GM06990 (cell line): ENCODE results near the gene SERINC4.
A peak's percentile ranks its signal among the peaks of the same experiment; 100 is the strongest.
"Not testable (repeated sequence)": the region's sequence is repeated elsewhere in the genome, so short reads cannot be mapped to it uniquely, and the experiment has no call there.

ENCODE experiments used
- DNase-seq: peaks from one replicate; pipeline ENCODE4 v3.0.0-alpha.2; 2011; ENCODE audit not compliant: insufficient read length; ENCODE audit errors: extremely low read depth
- H3K27me3 ChIP-seq: replicated peaks from 2 replicates; pipeline ENCODE4 v1.6.0; 2011; ENCODE audit warnings: low read length; ENCODE audit not compliant: control insufficient read depth, insufficient read depth
- H3K36me3 ChIP-seq: 2 replicates; pipeline ENCODE4 v1.5.1; 2011; ENCODE audit warnings: low read length; ENCODE audit not compliant: control insufficient read depth, insufficient read depth
- H3K4me3 ChIP-seq: replicated peaks from 2 replicates; pipeline ENCODE4 v1.5.1; 2011; ENCODE audit warnings: low read depth, mild to moderate bottlenecking, control low read depth, low read length
- CTCF ChIP-seq: IDR thresholded peaks from 2 replicates; pipeline ENCODE4 v1.5.1; 2011; ENCODE audit warnings: low read length, control low read depth, mild to moderate bottlenecking, inconsistent platforms; ENCODE audit not compliant: insufficient read depth, poor library complexity, severe bottlenecking

SERINC4 gene

GRCh38 chr15:43763819-43764446 lies 36.1 kb downstream of the SERINC4 start:
- Histone ChIP-seq H3K4me3 (no peak overlapping the region), H3K27me3 (no peaks in the 10 kb centered on the region), H3K36me3 (peaks cover 7% of the 10 kb centered on the region)
- no peak for TF ChIP-seq CTCF
- no peak for DNase-seq

GRCh38 chr15:43762824-43763223 lies 37.2 kb downstream of the SERINC4 start:
- Histone ChIP-seq H3K36me3 (peaks cover 7% of the 10 kb centered on the region), H3K4me3 (no peak overlapping the region), H3K27me3 (no peaks in the 10 kb centered on the region)
- no peak for TF ChIP-seq CTCF
- no peak for DNase-seq

GRCh38 chr15:43751885-43752284 lies 48.1 kb downstream of the SERINC4 start:
- peaks cover 9% of the 10 kb centered on the region for H3K36me3 ChIP-seq
- no peaks in the 10 kb centered on the region for H3K27me3 ChIP-seq
- H3K4me3 ChIP-seq, result no peak overlapping the region
- TF ChIP-seq CTCF, result no peak
- no peak for DNase-seq

- Histone ChIP-seq H3K36me3 (peaks cover 9% of the 10 kb centered on the region), H3K4me3 (peak overlapping the region; percentile 51), H3K27me3 (no peaks in the 10 kb centered on the region)
- no peak for TF ChIP-seq CTCF
- DNase-seq, result peak; percentile 80
Measured at GRCh38 chr15:43749690-43750345, 50.2 kb downstream of the SERINC4 start.

GRCh38 chr15:43748376-43748775 lies 51.6 kb downstream of the SERINC4 start:
- no peak for TF ChIP-seq CTCF
- DNase-seq, result no peak
- no peaks in the 10 kb centered on the region for H3K27me3 ChIP-seq
- peak overlapping the region; percentile 91 for H3K4me3 ChIP-seq
- H3K36me3 ChIP-seq, result peaks cover 4% of the 10 kb centered on the region

GRCh38 chr15:43746903-43747309 lies 53.1 kb downstream of the SERINC4 start:
- not testable (repeated sequence) for DNase-seq, H3K27me3 ChIP-seq, H3K36me3 ChIP-seq
- H3K4me3 ChIP-seq, result peak overlapping the region; percentile 91

- DNase-seq, result peak; percentile 93
Measured at GRCh38 chr15:43746245-43746902, 53.6 kb downstream of the SERINC4 start, which contains the start of gene PDIA3. Gene PDIA3, plus strand, starts transcription at chr15:43746438. Its CDS starts 102 bp downstream, at chr15:43746540.

More at GRCh38 chr15:43746245-43746902, 53.6 kb downstream of the SERINC4 start, which contains the start of gene PDIA3:
- H3K27me3 ChIP-seq, H3K36me3 ChIP-seq: not testable (repeated sequence)
- peak within 1 kb of the TSS; percentile 91 for H3K4me3 ChIP-seq
